Mammary microvascular endothelial cell (primary cell): ENCODE data around the gene ZNF763. TPM values are rescaled to one million over a fixed set of nuclear protein-coding genes. Genes with fewer than 3 reads are reported as not detected.

Source experiments
- total RNA-seq: library from RNA; depleted of rRNA; stranded (reverse); fragments of >200 nt; gene quantifications from 2 replicates; pipeline ENCODE4 v1.2.3, GENCODE V29; 2015

The ZNF763 gene
- 0.27 and 0.30 TPM in 2 replicates for total RNA-seq

DNA sequence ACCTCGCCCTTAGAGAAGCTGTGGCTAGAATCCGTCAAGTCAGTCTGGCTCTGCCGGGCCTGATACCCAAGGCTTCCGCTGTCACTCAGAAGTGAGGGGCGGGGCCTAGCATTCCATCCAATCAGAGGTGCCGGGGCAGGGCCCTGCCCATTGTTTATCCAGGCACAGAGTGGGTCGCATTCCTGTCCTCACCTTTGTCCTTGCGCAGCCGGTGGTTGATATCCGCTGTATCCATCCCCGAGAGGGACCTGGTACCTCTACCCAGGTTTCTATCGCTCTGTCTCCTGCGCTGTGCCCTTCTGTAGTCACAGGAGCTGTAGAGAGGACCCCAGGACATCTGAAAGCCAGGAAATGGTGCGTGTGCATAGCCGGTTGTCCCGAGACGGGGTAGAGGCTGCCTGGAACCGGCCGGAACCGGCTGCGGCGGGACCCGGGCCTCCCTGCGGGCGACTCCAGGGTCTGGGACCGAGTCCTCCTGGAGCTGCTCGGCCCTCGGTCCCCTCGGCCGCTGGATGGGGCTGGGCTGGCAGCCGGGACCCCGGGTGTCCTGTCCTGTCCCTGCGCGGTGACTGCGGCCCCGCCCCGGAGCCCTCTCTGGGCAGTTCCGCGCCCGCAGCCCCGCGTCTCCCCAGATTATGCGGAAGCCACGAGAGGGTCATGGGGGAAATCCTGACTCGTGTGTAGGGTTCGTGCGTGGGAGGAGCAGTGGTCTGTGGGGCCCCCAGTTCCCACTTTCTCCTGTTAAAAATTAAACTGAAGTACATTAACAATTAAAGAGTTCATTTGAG lies at the start of gene ZNF763:
Gene ZNF763 (plus strand): TSS at position 183 of the 788 bp plus-strand sequence. CDS start 169 bp downstream, at position 352.

DNA sequence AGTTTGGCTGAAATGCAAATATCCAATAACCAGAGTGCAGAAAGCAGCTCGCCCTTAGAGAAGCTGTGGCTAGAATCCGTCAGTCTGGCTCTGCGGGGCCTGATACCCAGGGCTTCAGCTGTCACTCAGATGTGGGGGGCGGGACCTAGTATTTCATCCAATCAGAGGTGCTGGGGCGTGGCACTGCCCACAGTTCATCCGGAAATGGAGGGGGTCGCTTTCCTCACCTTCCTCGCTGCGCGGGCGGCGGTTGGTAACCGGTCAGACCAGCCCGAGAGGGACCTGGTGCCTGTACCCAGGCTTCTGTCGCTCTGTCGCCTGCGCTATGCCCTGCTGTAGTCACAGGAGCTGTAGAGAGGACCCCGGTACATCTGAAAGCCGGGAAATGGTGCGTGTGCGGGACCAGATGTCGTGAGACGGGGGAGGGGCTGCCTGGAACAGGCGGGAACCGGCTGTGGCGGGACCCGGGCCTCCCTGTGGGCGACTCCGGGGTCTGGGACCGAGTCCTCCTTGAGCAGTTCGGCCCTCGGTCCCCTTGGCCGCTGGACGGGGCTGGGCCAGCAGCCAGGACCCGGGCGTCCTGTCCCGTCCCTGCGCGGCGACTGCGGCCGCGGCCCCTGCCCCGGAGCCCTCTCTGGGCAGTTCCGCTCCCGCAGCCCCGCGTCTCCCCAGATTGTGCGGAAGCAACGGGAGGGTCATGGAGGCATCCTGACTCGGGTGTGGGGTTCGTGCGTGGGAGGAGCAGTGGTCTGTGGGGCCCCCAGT lies 39.8 kb upstream of the ZNF763 start, which contains the start of gene ZNF700:
Gene ZNF700 (plus strand): TSS at position 222 of the 765 bp plus-strand sequence. CDS start 104 bp downstream, at position 326.

Other genes starting within 250 kb of the ZNF763 start
- gene ZNF823, start 226.1 kb upstream of the ZNF763 start, total RNA-seq: 7.4 and 8.0 TPM in 2 replicates
- 2.8 and 3.0 TPM in 2 replicates for gene ZNF441, start 198.0 kb upstream of the ZNF763 start, total RNA-seq
- gene ZNF491, start 166.5 kb upstream of the ZNF763 start, total RNA-seq: 0.64 and 1.4 TPM in 2 replicates
- gene ZNF440, start 150.8 kb upstream of the ZNF763 start, total RNA-seq: 3.6 and 5.1 TPM in 2 replicates
- 0.34 and 0.87 TPM in 2 replicates for gene ZNF439, start 116.3 kb upstream of the ZNF763 start, total RNA-seq
- 5.4 and 9.2 TPM in 2 replicates for gene ZNF69, start 77.3 kb upstream of the ZNF763 start, total RNA-seq
- gene ZNF700, start 39.9 kb upstream of the ZNF763 start, total RNA-seq: 2.3 and 3.6 TPM in 2 replicates
- gene ZNF433, start 70.6 kb downstream of the ZNF763 start, total RNA-seq: 1.4 and 2.7 TPM in 2 replicates
- 0.59 and 0.80 TPM in 2 replicates for gene ZNF878, start 87.9 kb downstream of the ZNF763 start, total RNA-seq
- 2.7 and 2.8 TPM in 2 replicates for gene ZNF844, start 99.7 kb downstream of the ZNF763 start, total RNA-seq
- 1.9 and 2.1 TPM in 2 replicates for gene ZNF20, start 175.3 kb downstream of the ZNF763 start, total RNA-seq
- 4.1 and 6.7 TPM in 2 replicates for gene ZNF625, start 191.7 kb downstream of the ZNF763 start, total RNA-seq
- 2.5 and 3.6 TPM in 2 replicates for gene ZNF136, start 198.1 kb downstream of the ZNF763 start, total RNA-seq